Naive thymus-derived CD4-positive, alpha-beta T cell (primary cell): ENCODE results near the gene CBS. TPM values are rescaled to one million over a fixed set of nuclear protein-coding genes. Genes with fewer than 3 reads are reported as not detected.
"Not testable (repeated sequence)": the region's sequence is repeated elsewhere in the genome, so short reads cannot be mapped to it uniquely, and the experiment has no call there.

ENCODE experiments used
- ATAC-seq: fragments of 150-1000 bp; cut with Tn5 transposase; 2 replicates; pipeline ENCODE4 v1.10.0; 2021; ENCODE audit warnings: mild to moderate bottlenecking, moderate library complexity
- CTCF ChIA-PET: fragments of 350-600 bp; sonication (Branson Sonifier 250); formaldehyde crosslinking; loops from one replicate; lab custom pipeline; 2021; ENCODE audit warnings: antibody characterized with exemption; lab: Charles Lee
- POLR2A ChIA-PET: fragments of 350-600 bp; sonication (Branson Sonifier 250); formaldehyde crosslinking; loops from one replicate; lab custom pipeline; 2021; ENCODE audit warnings: antibody characterized with exemption, inconsistent platforms; lab: Charles Lee
- DNase-seq, 9 donors: peaks; one replicate each; pipeline versions ENCODE4 v3.0.0 to v3.0.0-alpha.2; 2020 to 2022; ENCODE audit warnings: mixed read lengths in 1 of 9
- H3K27ac ChIP-seq: one replicate; pipeline ENCODE4 v1.7.0; 2013; ENCODE audit warnings: mild to moderate bottlenecking, low read depth, low read length, moderate library complexity
- H3K27me3 ChIP-seq, 2 donors: one replicate each; pipeline ENCODE4 v1.7.0; 2013; ENCODE audit warnings: low read length in 2 of 2, mild to moderate bottlenecking in 2 of 2, moderate library complexity in 2 of 2; ENCODE audit not compliant: control insufficient read depth in 2 of 2, insufficient read depth in 2 of 2
- H3K36me3 ChIP-seq, 3 experiments: 1 replicate in 2 of 3; 2 replicates in 1 of 3; pipeline ENCODE4 v1.7.0; 2013; ENCODE audit warnings: low read length in 3 of 3, mild to moderate bottlenecking in 3 of 3, moderate library complexity in 1 of 3; ENCODE audit not compliant: insufficient read depth in 3 of 3, control insufficient read depth in 2 of 3
- H3K4me1 ChIP-seq, 2 donors: one replicate each; pipeline ENCODE4 v1.7.0; 2013; ENCODE audit warnings: low read length in 2 of 2, mild to moderate bottlenecking in 2 of 2, moderate library complexity in 1 of 2; ENCODE audit not compliant: control insufficient read depth in 2 of 2, insufficient read depth in 2 of 2
- H3K4me3 ChIP-seq: 2 replicates; pipeline ENCODE4 v1.7.0; 2013; ENCODE audit warnings: mild to moderate bottlenecking, low read length
- H3K9me3 ChIP-seq, 3 experiments: 1 replicate in 2 of 3; 2 replicates in 1 of 3; pipeline ENCODE4 v1.7.0; 2013; ENCODE audit warnings: low read length in 3 of 3; ENCODE audit not compliant: control insufficient read depth in 2 of 3
- H3K27ac Mint-ChIP-seq, 9 donors: one replicate each; pipeline ENCODE4 v1.8.0; 2020 to 2022; ENCODE audit warnings: mixed read lengths in 9 of 9, mild to moderate bottlenecking in 8 of 9, moderate library complexity in 5 of 9, inconsistent platforms in 2 of 9
- H3K27me3 Mint-ChIP-seq, 5 donors: one replicate each; pipeline ENCODE4 v1.8.0; 2021 to 2022; ENCODE audit warnings: mixed read lengths in 5 of 5, mild to moderate bottlenecking in 1 of 5
- H3K36me3 Mint-ChIP-seq, 5 donors: one replicate each; pipeline ENCODE4 v1.8.0; 2020 to 2022; ENCODE audit warnings: mixed read lengths in 5 of 5, mild to moderate bottlenecking in 3 of 5, inconsistent platforms in 1 of 5
- H3K4me1 Mint-ChIP-seq, 7 donors: one replicate each; pipeline ENCODE4 v1.8.0; 2020 to 2022; ENCODE audit warnings: mixed read lengths in 7 of 7, mild to moderate bottlenecking in 3 of 7, inconsistent platforms in 1 of 7
- H3K4me3 Mint-ChIP-seq, 10 donors: one replicate each; pipeline ENCODE4 v1.8.0; 2020 to 2022; ENCODE audit warnings: mild to moderate bottlenecking in 10 of 10, mixed read lengths in 10 of 10, moderate library complexity in 6 of 10, inconsistent platforms in 2 of 10
- H3K9me3 Mint-ChIP-seq, 11 donors: one replicate each; pipeline ENCODE4 v1.8.0; 2020 to 2022; ENCODE audit warnings: mixed read lengths in 11 of 11, mild to moderate bottlenecking in 4 of 11, inconsistent platforms in 1 of 11, moderate library complexity in 1 of 11
- intact Hi-C, 2 donors: fragments of 100-400 bp; cut with micrococcal nuclease; formaldehyde crosslinking; loops; one replicate each; pipeline ENCODE4 v1.15.1; 2023
- polyA plus RNA-seq, 2 donors: library from polyadenylated mRNA; unstranded; fragments of 300-500 nt; fragmentation: Illumina TruSeq; gene quantifications; one replicate each; pipeline ENCODE4 v1.2.3, GENCODE V29; 2021
- total RNA-seq, 6 experiments: library from RNA in 5 of 6; stranded (reverse) in 5 of 6; gene quantifications; 1 replicate in 5 of 6; 2 replicates in 1 of 6; pipeline ENCODE4 v1.2.3 and lab custom pipeline; 2021 to 2026

Gene CBS
- total and polyA plus RNA-seq, 7 experiments from 2014 or later, result 0.40 to 21.2 (median 0.88) TPM; not detected in 4

DNA sequence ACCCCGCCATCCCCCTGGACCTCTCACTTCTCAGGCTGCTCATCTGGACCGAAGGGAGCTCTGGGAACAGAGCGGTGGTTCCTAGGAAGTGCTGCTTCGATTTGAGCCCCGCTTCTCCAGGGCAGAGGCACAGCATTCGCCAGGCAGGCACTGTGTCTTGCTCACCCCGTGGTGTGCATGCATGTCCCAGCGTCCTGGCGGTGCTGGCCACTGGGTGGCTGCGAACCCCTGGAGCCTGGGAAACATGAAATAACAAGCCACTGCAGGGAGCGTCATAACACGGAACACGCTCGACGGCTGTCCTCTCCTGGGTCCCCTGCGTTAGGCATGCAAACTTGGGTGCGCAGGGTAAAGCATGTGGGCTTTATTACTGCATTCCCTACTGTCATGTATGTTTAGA, 13.8 kb upstream of the CBS start:
- H3K9me3 Mint-ChIP-seq, H3K4me1 ChIP-seq, H3K4me3 Mint-ChIP-seq, H3K4me3 ChIP-seq, ATAC-seq, H3K27ac Mint-ChIP-seq, H3K27me3 Mint-ChIP-seq, H3K36me3 ChIP-seq, H3K9me3 ChIP-seq, H3K27ac ChIP-seq, H3K36me3 Mint-ChIP-seq, H3K27me3 ChIP-seq, DNase-seq, CTCF ChIA-PET, H3K4me1 Mint-ChIP-seq, POLR2A ChIA-PET, intact Hi-C loops: not testable (repeated sequence)

- DNase-seq, H3K9me3 ChIP-seq, H3K4me3 Mint-ChIP-seq, H3K4me3 ChIP-seq, ATAC-seq, H3K27me3 ChIP-seq, intact Hi-C loops, H3K4me1 Mint-ChIP-seq, CTCF ChIA-PET, H3K27me3 Mint-ChIP-seq, POLR2A ChIA-PET, H3K4me1 ChIP-seq, H3K36me3 ChIP-seq, H3K36me3 Mint-ChIP-seq, H3K27ac ChIP-seq, H3K9me3 Mint-ChIP-seq, H3K27ac Mint-ChIP-seq: not testable (repeated sequence)
These were observed 7.1 kb upstream of the CBS start for GRCh38 chr21:43082587-43083300.

DNA sequence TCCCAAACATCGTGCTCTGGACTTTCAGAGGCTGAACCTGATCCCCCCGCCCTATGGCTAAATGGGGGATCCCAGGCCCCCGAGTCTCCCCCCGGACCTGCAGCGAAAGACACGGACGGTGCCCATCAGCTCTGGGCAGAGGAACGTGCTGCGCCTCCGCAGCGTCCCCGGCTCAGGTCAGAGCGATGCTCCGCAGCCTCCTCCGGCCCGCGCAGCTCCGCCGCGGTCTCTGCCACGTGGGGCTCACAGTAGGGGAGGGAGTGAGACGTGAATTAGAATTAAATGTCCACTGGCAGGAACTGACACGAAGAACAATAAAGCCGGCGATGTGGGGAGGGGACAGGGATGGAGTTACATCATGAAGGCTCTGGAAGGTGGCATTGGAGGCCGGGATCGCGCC, 1.0 kb upstream of the CBS start:
- ATAC-seq, POLR2A ChIA-PET, intact Hi-C loops: not testable (repeated sequence)

GRCh38 chr21:43076023-43076637, 495 bp upstream of the CBS start:
- H3K27ac ChIP-seq, DNase-seq, H3K36me3 ChIP-seq, H3K36me3 Mint-ChIP-seq, CTCF ChIA-PET, intact Hi-C loops, H3K4me3 Mint-ChIP-seq, H3K27me3 ChIP-seq, H3K4me3 ChIP-seq, H3K9me3 Mint-ChIP-seq, ATAC-seq, H3K9me3 ChIP-seq, POLR2A ChIA-PET, H3K4me1 ChIP-seq, H3K4me1 Mint-ChIP-seq, H3K27me3 Mint-ChIP-seq, H3K27ac Mint-ChIP-seq: not testable (repeated sequence)

More for the DNA sequence above, 1.0 kb upstream of the CBS start:
- H3K27ac Mint-ChIP-seq, H3K4me1 ChIP-seq, H3K4me3 ChIP-seq, H3K36me3 Mint-ChIP-seq, H3K4me3 Mint-ChIP-seq, H3K4me1 Mint-ChIP-seq, H3K27me3 Mint-ChIP-seq, CTCF ChIA-PET, H3K36me3 ChIP-seq, H3K9me3 Mint-ChIP-seq, H3K27me3 ChIP-seq, DNase-seq, H3K27ac ChIP-seq, H3K9me3 ChIP-seq: not testable (repeated sequence)

DNA sequence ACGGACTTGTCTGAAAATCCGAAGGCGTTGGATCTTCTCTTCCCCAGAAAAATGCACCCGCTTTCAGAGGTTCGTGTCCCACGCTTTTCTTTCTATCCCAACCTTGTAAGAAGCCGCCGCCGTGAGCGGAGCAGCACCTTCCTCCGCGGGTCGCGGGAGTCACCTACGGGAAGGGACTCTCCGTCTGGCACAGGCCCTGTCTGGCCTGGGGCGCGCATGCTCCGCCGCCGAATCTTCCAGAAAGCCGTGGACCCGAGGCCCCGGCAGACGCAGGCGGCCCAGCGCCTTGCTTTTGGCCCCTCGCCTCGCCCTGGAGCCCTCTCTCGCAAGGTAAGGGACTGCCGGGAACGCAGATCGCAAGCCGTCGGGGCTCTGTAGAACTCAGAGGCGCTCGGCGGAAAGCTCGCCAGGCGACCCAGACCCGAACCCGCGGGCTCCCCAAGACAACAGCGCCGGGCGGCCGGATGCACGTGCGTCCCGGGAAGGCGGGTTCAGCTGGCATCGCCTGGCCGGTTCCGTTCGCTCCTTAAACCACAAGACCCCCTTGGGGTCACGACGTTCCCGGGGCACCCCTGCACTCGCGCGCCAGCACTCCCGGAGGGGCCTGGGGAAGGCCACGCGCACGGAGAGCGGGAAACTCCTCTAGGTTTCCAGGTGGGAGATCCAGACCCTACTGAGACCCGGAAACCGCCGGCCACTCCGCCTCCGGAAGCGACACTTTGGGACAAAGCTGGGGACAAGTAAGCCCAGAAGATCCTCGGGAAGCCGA, 1.1 kb downstream of the CBS start:
- POLR2A ChIA-PET, H3K4me3 Mint-ChIP-seq, H3K27me3 ChIP-seq, H3K36me3 ChIP-seq, H3K4me1 Mint-ChIP-seq, H3K27ac ChIP-seq, H3K4me3 ChIP-seq, H3K9me3 Mint-ChIP-seq, H3K27ac Mint-ChIP-seq, H3K9me3 ChIP-seq, H3K36me3 Mint-ChIP-seq, intact Hi-C loops, ATAC-seq, CTCF ChIA-PET, H3K4me1 ChIP-seq, H3K27me3 Mint-ChIP-seq, DNase-seq: not testable (repeated sequence)

GRCh38 chr21:43072742-43073141, 2.9 kb downstream of the CBS start:
- H3K27ac Mint-ChIP-seq, intact Hi-C loops, CTCF ChIA-PET, H3K4me3 ChIP-seq, H3K4me1 ChIP-seq, POLR2A ChIA-PET, H3K36me3 ChIP-seq, H3K9me3 Mint-ChIP-seq, H3K27ac ChIP-seq, H3K4me1 Mint-ChIP-seq, H3K27me3 ChIP-seq, ATAC-seq, H3K36me3 Mint-ChIP-seq, H3K4me3 Mint-ChIP-seq, H3K9me3 ChIP-seq, H3K27me3 Mint-ChIP-seq, DNase-seq: not testable (repeated sequence)
